Stimulated activated naive B cell treated with anti-CD40 and anti-IgM and Interleukin-4, amounts not matched to agents 10 μg/mL and 1 μg/mL and 100 μg/mL, for 72 hours (primary cell): ENCODE data around the gene RASGEF1C.

Experiments
- ATAC-seq, 2 donors: fragments of 150-1000 bp; cut with Tn5 transposase; replicated peaks; 2 replicates each; pipeline ENCODE4 v1.10.0; 2021; ENCODE audit warnings: moderate library complexity in 1 of 2
- DNase-seq: peaks from one replicate; pipeline ENCODE4 v3.0.0; 2021
- H3K27ac Mint-ChIP-seq: one replicate; pipeline ENCODE4 v1.8.0; 2022; ENCODE audit warnings: mild to moderate bottlenecking, mixed read lengths
- H3K27me3 Mint-ChIP-seq, 2 donors: one replicate each; pipeline ENCODE4 v1.8.0; 2022; ENCODE audit warnings: mixed read lengths in 2 of 2
- H3K36me3 Mint-ChIP-seq, 2 donors: one replicate each; pipeline ENCODE4 v1.8.0; 2022; ENCODE audit warnings: mixed read lengths in 2 of 2, mild to moderate bottlenecking in 1 of 2
- H3K4me1 Mint-ChIP-seq, 2 donors: one replicate each; pipeline ENCODE4 v1.8.0; 2022; ENCODE audit warnings: mixed read lengths in 2 of 2, mild to moderate bottlenecking in 1 of 2
- H3K4me3 Mint-ChIP-seq, 2 donors: one replicate each; pipeline ENCODE4 v1.8.0; 2022; ENCODE audit warnings: mild to moderate bottlenecking in 2 of 2, mixed read lengths in 2 of 2, moderate library complexity in 1 of 2
- H3K9me3 Mint-ChIP-seq, 2 donors: one replicate each; pipeline ENCODE4 v1.8.0; 2022; ENCODE audit warnings: mixed read lengths in 2 of 2, mild to moderate bottlenecking in 1 of 2

RASGEF1C gene

GRCh38 chr5:180179442-180180420 is 29.3 kb downstream of the RASGEF1C start:
- no peak overlapping the region for H3K4me3 Mint-ChIP-seq

GRCh38 chr5:180178531-180179441 is 30.2 kb downstream of the RASGEF1C start:
- DNase-seq: no peak
- ATAC-seq: no peak
- H3K27ac Mint-ChIP-seq: no peak overlapping the region
- H3K27me3 Mint-ChIP-seq: peaks cover 4 to 5% of the 10 kb centered on the region in 2 donors
- no peaks in the 10 kb centered on the region for H3K36me3 Mint-ChIP-seq
- H3K4me3 Mint-ChIP-seq: no peak overlapping the region
- H3K4me1 Mint-ChIP-seq: no peaks in the 10 kb centered on the region
- H3K9me3 Mint-ChIP-seq: peaks cover 6 to 8% of the 10 kb centered on the region in 2 donors

More at GRCh38 chr5:180179442-180180420, 29.3 kb downstream of the RASGEF1C start:
- Mint-ChIP-seq H3K27ac (no peak overlapping the region), H3K4me1 (no peaks in the 10 kb centered on the region), H3K9me3 (peaks cover 6 to 8% of the 10 kb centered on the region in 2 donors), H3K27me3 (peaks cover 4 to 5% of the 10 kb centered on the region in 2 donors), H3K36me3 (no peaks in the 10 kb centered on the region)
- no peak for DNase-seq
- ATAC-seq: no peak

- no peaks in the 10 kb centered on the region for H3K36me3 Mint-ChIP-seq
- H3K9me3 Mint-ChIP-seq: no peaks in the 10 kb centered on the region
- no peaks in the 10 kb centered on the region for H3K4me1 Mint-ChIP-seq
- no peak overlapping the region for H3K27ac Mint-ChIP-seq
- no peak for ATAC-seq
- H3K4me3 Mint-ChIP-seq: no peak overlapping the region
- peaks cover 4 to 13% of the 10 kb centered on the region in 2 donors for H3K27me3 Mint-ChIP-seq
- no peak for DNase-seq
Measured at GRCh38 chr5:180176191-180176590, 32.8 kb downstream of the RASGEF1C start.

- Mint-ChIP-seq H3K27ac (no peak overlapping the region), H3K36me3 (no peaks in the 10 kb centered on the region), H3K4me1 (no peaks in the 10 kb centered on the region), H3K9me3 (no peaks in the 10 kb centered on the region), H3K4me3 (no peak overlapping the region), H3K27me3 (peaks cover 12 to 13% of the 10 kb centered on the region in 2 donors)
- no peak for DNase-seq
- ATAC-seq: no peak
Measured at GRCh38 chr5:180175015-180175431, 34.0 kb downstream of the RASGEF1C start.

- no peak overlapping the region for H3K27ac Mint-ChIP-seq
Measured at GRCh38 chr5:180174587-180174972, 34.4 kb downstream of the RASGEF1C start.

GRCh38 chr5:180173875-180174586 is 35.0 kb downstream of the RASGEF1C start:
- no peak for ATAC-seq
- Mint-ChIP-seq H3K4me3 (no peak overlapping the region), H3K27ac (no peak overlapping the region)

More at GRCh38 chr5:180174587-180174972, 34.4 kb downstream of the RASGEF1C start:
- no peak for ATAC-seq
- Mint-ChIP-seq H3K4me1 (no peaks in the 10 kb centered on the region), H3K9me3 (no peaks in the 10 kb centered on the region), H3K36me3 (no peaks in the 10 kb centered on the region), H3K27me3 (peaks cover 13 to 17% of the 10 kb centered on the region in 2 donors), H3K4me3 (no peak overlapping the region)
- no peak for DNase-seq

GRCh38 chr5:180173198-180173544 is 35.8 kb downstream of the RASGEF1C start:
- no peak overlapping the region for H3K4me3 Mint-ChIP-seq
- DNase-seq: no peak

More at GRCh38 chr5:180173875-180174586, 35.0 kb downstream of the RASGEF1C start:
- Mint-ChIP-seq H3K4me1 (no peaks in the 10 kb centered on the region), H3K9me3 (no peaks in the 10 kb centered on the region), H3K27me3 (peaks cover 13 to 17% of the 10 kb centered on the region in 2 donors), H3K36me3 (no peaks in the 10 kb centered on the region)
- no peak for DNase-seq

GRCh38 chr5:180172447-180173197 is 36.4 kb downstream of the RASGEF1C start:
- H3K36me3 Mint-ChIP-seq: no peaks in the 10 kb centered on the region
- H3K4me3 Mint-ChIP-seq: no peak overlapping the region
- no peak overlapping the region for H3K27ac Mint-ChIP-seq
- DNase-seq: no peak
- ATAC-seq: no peak
- H3K9me3 Mint-ChIP-seq: no peaks in the 10 kb centered on the region
- peaks cover 12 to 15% of the 10 kb centered on the region in 2 donors for H3K27me3 Mint-ChIP-seq
- H3K4me1 Mint-ChIP-seq: no peaks in the 10 kb centered on the region

More at GRCh38 chr5:180173198-180173544, 35.8 kb downstream of the RASGEF1C start:
- Mint-ChIP-seq H3K27ac (no peak overlapping the region), H3K4me1 (no peaks in the 10 kb centered on the region), H3K27me3 (peaks cover 13 to 17% of the 10 kb centered on the region in 2 donors), H3K36me3 (no peaks in the 10 kb centered on the region), H3K9me3 (no peaks in the 10 kb centered on the region)
- no peak for ATAC-seq

- Mint-ChIP-seq H3K9me3 (no peaks in the 10 kb centered on the region), H3K4me3 (no peak overlapping the region), H3K27me3 (peaks cover 13 to 15% of the 10 kb centered on the region in 2 donors), H3K36me3 (no peaks in the 10 kb centered on the region), H3K4me1 (no peaks in the 10 kb centered on the region), H3K27ac (no peak overlapping the region)
- no peak for DNase-seq
- ATAC-seq: no peak
Measured at GRCh38 chr5:180171568-180172094, 37.4 kb downstream of the RASGEF1C start.

GRCh38 chr5:180170810-180171567 is 38.0 kb downstream of the RASGEF1C start:
- Mint-ChIP-seq H3K9me3 (no peaks in the 10 kb centered on the region), H3K36me3 (no peaks in the 10 kb centered on the region), H3K4me3 (no peak overlapping the region), H3K27me3 (peaks cover 18 to 20% of the 10 kb centered on the region in 2 donors), H3K4me1 (no peaks in the 10 kb centered on the region), H3K27ac (no peak overlapping the region)
- DNase-seq: no peak
- ATAC-seq: no peak

- Mint-ChIP-seq H3K27ac (no peak overlapping the region), H3K4me3 (no peak overlapping the region), H3K9me3 (no peaks in the 10 kb centered on the region), H3K27me3 (peaks cover 18 to 20% of the 10 kb centered on the region in 2 donors), H3K4me1 (no peaks in the 10 kb centered on the region), H3K36me3 (no peaks in the 10 kb centered on the region)
- DNase-seq (no peak), ATAC-seq (no peak)
Measured at GRCh38 chr5:180170106-180170809, 38.8 kb downstream of the RASGEF1C start.
